Hepatocyte (in vitro differentiated cells): ENCODE measurements around the gene SLC1A2.

Source experiments
- CTCF ChIP-seq: fragments of 200-600 bp; sonication (generic); IDR thresholded peaks from 2 replicates; pipeline ENCODE4 v1.5.1; 2016; ENCODE audit warnings: antibody characterized with exemption, mild to moderate bottlenecking; ENCODE audit not compliant: poor library complexity
- EZH2 ChIP-seq: fragments of 200-600 bp; sonication (generic); IDR thresholded peaks from 2 replicates; pipeline ENCODE4 v1.6.1; 2016; ENCODE audit warnings: antibody characterized with exemption, mild to moderate bottlenecking, borderline replicate concordance

DNA sequence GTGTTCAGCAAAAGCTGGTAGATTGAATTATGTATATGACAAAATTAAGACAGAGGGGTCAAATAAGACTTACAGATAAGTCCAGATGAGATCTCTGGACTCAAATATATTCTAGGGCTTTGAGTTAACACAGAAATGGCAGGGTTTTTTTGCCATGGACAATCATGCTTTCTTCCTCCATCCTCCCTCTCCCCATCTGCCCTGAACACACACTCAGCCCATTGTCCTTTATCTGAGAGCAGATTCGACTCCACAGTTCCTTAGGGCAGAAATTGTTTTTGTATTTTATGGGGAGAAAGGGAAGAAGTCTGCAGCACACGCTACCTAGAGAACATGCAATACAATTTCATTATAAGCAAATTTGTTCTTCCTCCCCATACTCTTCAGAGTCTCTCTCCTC, 86.8 kb downstream of the SLC1A2 start:
- TF ChIP-seq CTCF: no peak
- no peak for TF ChIP-seq EZH2
